Gastrocnemius medialis (tissue), 4 donors: ENCODE results near the gene MAGEB3. TPM values are rescaled to one million over a fixed set of nuclear protein-coding genes. Genes with fewer than 3 reads are reported as not detected.

ENCODE experiments used
- ATAC-seq, 2 donors: fragments of 150-250 bp; one replicate each; pipeline ENCODE4 v1.9.1; 2016
- DNase-seq, 2 donors: peaks; one replicate each; pipeline ENCODE4 v3.0.0-alpha.2; 2019
- H3K27ac ChIP-seq, 4 donors: fragments of 200-600 bp; sonication (generic); 1 replicate in 1 of 4; 2 replicates in 3 of 4; pipeline ENCODE4 v1.5.1; 2016 to 2018; ENCODE audit warnings: mild to moderate bottlenecking in 2 of 4, moderate library complexity in 1 of 4
- H3K27me3 ChIP-seq, 3 donors: fragments of 200-600 bp; sonication (generic) in 2 of 3; 1 replicate in 1 of 3; 2 replicates in 2 of 3; pipeline versions ENCODE4 v1.5.1 to v1.6.0; 2016 to 2019; ENCODE audit warnings: mild to moderate bottlenecking in 1 of 3, moderate library complexity in 1 of 3
- H3K36me3 ChIP-seq, 2 donors: fragments of 200-600 bp; sonication (generic) in 1 of 2; one replicate each; pipeline ENCODE4 v1.5.1; 2017 to 2018
- H3K4me1 ChIP-seq, 2 donors: fragments of 200-600 bp; sonication (generic) in 1 of 2; one replicate each; pipeline ENCODE4 v1.5.1; 2016 to 2017; ENCODE audit warnings: mild to moderate bottlenecking in 2 of 2
- H3K4me3 ChIP-seq, 4 donors: fragments of 200-600 bp; sonication (generic) in 3 of 4; 1 replicate in 1 of 4; 2 replicates in 3 of 4; pipeline ENCODE4 v1.5.1; 2016 to 2019; ENCODE audit warnings: mild to moderate bottlenecking in 2 of 4
- H3K9me3 ChIP-seq, 3 donors: fragments of 200-600 bp; sonication (generic) in 2 of 3; 1 replicate in 1 of 3; 2 replicates in 2 of 3; pipeline ENCODE4 v1.5.1; 2016 to 2019
- CTCF ChIP-seq, 5 experiments: fragments of 450-650 bp in 3 of 5; fragments of 200-600 bp in 2 of 5; sonication (generic) in 2 of 5; IDR thresholded peaks in 4 of 5; conservative IDR thresholded peaks in 1 of 5; 1 replicate in 4 of 5; 2 replicates in 1 of 5; pipeline ENCODE4 v1.5.1; 2016 to 2019; ENCODE audit warnings: antibody characterized with exemption in 5 of 5, mild to moderate bottlenecking in 3 of 5, moderate library complexity in 3 of 5
- POLR2A ChIP-seq, 2 donors: fragments of 450-650 bp; IDR thresholded peaks; one replicate each; pipeline ENCODE4 v1.6.1; 2017; ENCODE audit warnings: antibody characterized with exemption in 2 of 2, mild to moderate bottlenecking in 2 of 2, moderate library complexity in 2 of 2
- in situ Hi-C, 4 donors: fragments of 200-750 bp; cut with MboI; loops; one replicate each; pipeline versions ENCODE4 v1.15.0 to v1.8.0; 2017; ENCODE audit warnings: low sequenced_read_pairs in 4 of 4
- intact Hi-C: fragments of 100-400 bp; cut with DNase I; formaldehyde crosslinking; loops from one replicate; pipeline ENCODE4 v1.15.1; 2023; ENCODE audit warnings: low total_unique reads
- total RNA-seq, 4 donors: library from RNA; depleted of rRNA; stranded (reverse); fragments of >200 nt; gene quantifications; one replicate each; pipeline versions ENCODE4 v1.1.0 to v1.2.3, GENCODE V29; 2016

MAGEB3 gene
- total RNA-seq, 4 donors from 2014 or later: not detected

GRCh38 chrX:30262763-30263162, 32.3 kb downstream of the MAGEB3 start:
- ATAC-seq (no peak), DNase-seq (no peak)
- Histone ChIP-seq H3K4me3 (no peak overlapping the region), H3K36me3 (no peaks in the 10 kb centered on the region), H3K9me3 (no peaks in the 10 kb centered on the region), H3K27me3 (no peaks in the 10 kb centered on the region), H3K27ac (no peak overlapping the region), H3K4me1 (no peaks in the 10 kb centered on the region)
- intact Hi-C loops: no loop called here
- TF ChIP-seq POLR2A (IDR thresholded peaks at IDR 0.05) (no peak), CTCF (IDR thresholded peaks at IDR 0.05 in 4 of 5, conservative IDR thresholded peaks at IDR 0.05 in 1 of 5) (no peak)
- in situ Hi-C loops: no loop called here

GRCh38 chrX:30270639-30271038, 40.2 kb downstream of the MAGEB3 start:
- DNase-seq (no peak), ATAC-seq (no peak)
- Histone ChIP-seq H3K36me3 (no peaks in the 10 kb centered on the region), H3K9me3 (no peaks in the 10 kb centered on the region), H3K4me1 (no peaks in the 10 kb centered on the region), H3K4me3 (no peak overlapping the region), H3K27me3 (no peaks in the 10 kb centered on the region), H3K27ac (no peak overlapping the region)
- in situ Hi-C loops (no loop called here), intact Hi-C loops (no loop called here)
- no peak for TF ChIP-seq POLR2A (IDR thresholded peaks at IDR 0.05)

GRCh38 chrX:30275498-30275897, 45.0 kb downstream of the MAGEB3 start:
- in situ Hi-C loops (loop anchor here in 1 of 4 donors (25.0 kb wide), 1 partner anchor 88 kb away; no protein-coding TSS in a partner anchor), intact Hi-C loops (no loop called here)
- Histone ChIP-seq H3K27me3 (no peaks in the 10 kb centered on the region), H3K9me3 (no peaks in the 10 kb centered on the region), H3K27ac (no peak overlapping the region), H3K36me3 (no peaks in the 10 kb centered on the region), H3K4me1 (no peaks in the 10 kb centered on the region), H3K4me3 (no peak overlapping the region)
- ATAC-seq (no peak), DNase-seq (no peak)
- TF ChIP-seq CTCF (IDR thresholded peaks at IDR 0.05 in 4 of 5, conservative IDR thresholded peaks at IDR 0.05 in 1 of 5): no peak
- no peak for TF ChIP-seq POLR2A (IDR thresholded peaks at IDR 0.05)

DNA sequence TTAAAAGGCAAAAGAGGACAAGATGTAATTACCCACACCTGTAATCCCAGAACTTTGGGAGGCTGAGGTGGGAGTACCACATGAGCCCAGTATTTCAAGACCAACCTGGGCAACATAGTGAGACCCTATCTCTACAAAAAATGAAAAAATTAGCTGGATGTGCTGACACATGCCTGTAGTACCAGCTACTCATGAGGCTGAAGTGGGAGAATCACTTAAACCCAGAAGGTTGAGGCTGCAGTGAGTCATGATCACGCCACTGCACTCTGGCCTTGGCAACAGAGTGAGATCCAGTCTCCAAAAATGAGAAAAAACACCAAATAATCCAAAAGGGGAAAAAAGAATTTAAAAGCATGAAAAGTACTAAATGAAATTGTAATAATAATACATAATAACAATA, 47.9 kb downstream of the MAGEB3 start:
- no peak for ATAC-seq
- intact Hi-C loops (no loop called here), in situ Hi-C loops (loop anchor here in 1 of 4 donors (25.0 kb wide), 1 partner anchor 91 kb away; no protein-coding TSS in a partner anchor)

GRCh38 chrX:30280428-30280827, 50.0 kb downstream of the MAGEB3 start:
- H3K36me3 ChIP-seq: no peaks in the 10 kb centered on the region
- H3K4me3 ChIP-seq: no peak overlapping the region
- no peak overlapping the region for H3K27ac ChIP-seq
- no peaks in the 10 kb centered on the region for H3K27me3 ChIP-seq
- no peaks in the 10 kb centered on the region for H3K9me3 ChIP-seq
- TF ChIP-seq CTCF (IDR thresholded peaks at IDR 0.05 in 4 of 5, conservative IDR thresholded peaks at IDR 0.05 in 1 of 5) (no peak), POLR2A (IDR thresholded peaks at IDR 0.05) (no peak)
- DNase-seq (no peak), ATAC-seq (no peak)
- intact Hi-C loops: no loop called here
- no peaks in the 10 kb centered on the region for H3K4me1 ChIP-seq
- in situ Hi-C loops: loop anchor here in 1 of 4 donors (25.0 kb wide), 1 partner anchor 93 kb away; no protein-coding TSS in a partner anchor

More for the DNA sequence above, 47.9 kb downstream of the MAGEB3 start:
- no peak overlapping the region for H3K4me3 ChIP-seq
- no peak overlapping the region for H3K27ac ChIP-seq
- no peaks in the 10 kb centered on the region for H3K9me3 ChIP-seq
- no peaks in the 10 kb centered on the region for H3K27me3 ChIP-seq
- TF ChIP-seq POLR2A (IDR thresholded peaks at IDR 0.05) (no peak), CTCF (IDR thresholded peaks at IDR 0.05 in 4 of 5, conservative IDR thresholded peaks at IDR 0.05 in 1 of 5) (no peak)
- H3K36me3 ChIP-seq: no peaks in the 10 kb centered on the region
- H3K4me1 ChIP-seq: no peaks in the 10 kb centered on the region
- DNase-seq: no peak
